Sigmoid colon (tissue), 4 donors: ENCODE data around the gene EFHC2.

Experiments used
- CTCF ChIP-seq, 4 experiments: fragments of 450-650 bp in 3 of 4; fragments of 200-600 bp in 1 of 4; IDR thresholded peaks; one replicate each; pipeline ENCODE4 v1.5.1; 2016 to 2019; ENCODE audit warnings: antibody characterized with exemption in 4 of 4, mild to moderate bottlenecking in 3 of 4, moderate library complexity in 2 of 4
- EP300 ChIP-seq, 4 donors: sonication (generic); formaldehyde crosslinking; IDR thresholded peaks; one replicate each; pipeline ENCODE4 v1.6.1; 2017; ENCODE audit warnings: antibody characterized with exemption in 4 of 4
- POLR2A ChIP-seq, 2 donors: fragments of 450-650 bp; IDR thresholded peaks; one replicate each; pipeline ENCODE4 v1.6.1; 2016; ENCODE audit warnings: antibody characterized with exemption in 2 of 2, mild to moderate bottlenecking in 2 of 2, moderate library complexity in 2 of 2
- POLR2AphosphoS5 ChIP-seq, 4 donors: sonication (generic); formaldehyde crosslinking; IDR thresholded peaks; one replicate each; pipeline ENCODE4 v1.6.1; 2017; ENCODE audit warnings: antibody characterized with exemption in 4 of 4

- TF ChIP-seq POLR2AphosphoS5 (IDR thresholded peaks at IDR 0.05) = no peak
- no peak for TF ChIP-seq POLR2A (IDR thresholded peaks at IDR 0.05)
- no peak for TF ChIP-seq CTCF (IDR thresholded peaks at IDR 0.05)
- no peak for TF ChIP-seq EP300 (IDR thresholded peaks at IDR 0.05)
Observed at GRCh38 chrX:44239036-44239435, 104.4 kb downstream of the EFHC2 start.
